ENCODE measurements around the gene NRL.
"Not testable (repeated sequence)": the region's sequence is repeated elsewhere in the genome, so short reads cannot be mapped to it uniquely, and the experiment has no call there.

Gene NRL

GRCh38 chr14:24051789-24052655 is 62.7 kb downstream of the NRL start, which contains the start of gene CARMIL3:
Gene CARMIL3, plus strand, starts transcription at chr14:24052009. Its CDS starts 145 bp downstream, at chr14:24052154.
- peak; percentile 95 for DNase-seq (ENCODE audit: low spot score)

DNA sequence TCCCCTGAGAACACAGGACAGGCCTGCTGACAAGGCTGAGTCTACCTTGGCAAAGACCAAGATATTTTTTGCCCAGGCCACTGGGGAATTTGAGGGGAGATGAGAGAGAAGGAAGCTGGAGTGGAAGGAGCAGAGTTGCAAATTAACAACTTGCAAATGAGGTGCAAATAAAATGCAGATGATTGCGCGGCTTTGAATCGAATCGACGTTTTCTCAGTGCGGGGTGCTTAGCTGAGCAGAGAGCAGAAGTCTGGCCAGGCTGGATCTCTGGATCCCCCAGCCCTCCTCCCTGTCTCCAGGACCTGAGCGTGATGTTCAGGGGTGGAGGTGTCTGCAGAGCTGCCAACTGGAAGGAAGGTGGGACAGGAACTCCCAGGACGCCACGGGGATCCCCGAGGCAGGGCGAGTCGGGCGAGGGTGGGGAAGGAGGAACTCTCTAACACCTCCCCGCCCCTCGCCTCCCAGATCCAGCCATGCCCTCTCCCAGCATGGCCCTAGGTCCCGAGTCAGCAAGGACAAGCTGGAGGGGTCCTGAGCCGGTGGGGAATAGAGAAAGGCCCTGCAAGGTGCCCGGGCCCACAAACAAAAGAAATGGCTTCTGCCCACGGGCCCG is 63.5 kb downstream of the NRL start:
- peak; percentile 33 for DNase-seq (ENCODE audit: low spot score)

GRCh38 chr14:24050753-24051152 is 64.0 kb downstream of the NRL start:
- not testable (repeated sequence) for DNase-seq (ENCODE audit: low spot score)

DNA sequence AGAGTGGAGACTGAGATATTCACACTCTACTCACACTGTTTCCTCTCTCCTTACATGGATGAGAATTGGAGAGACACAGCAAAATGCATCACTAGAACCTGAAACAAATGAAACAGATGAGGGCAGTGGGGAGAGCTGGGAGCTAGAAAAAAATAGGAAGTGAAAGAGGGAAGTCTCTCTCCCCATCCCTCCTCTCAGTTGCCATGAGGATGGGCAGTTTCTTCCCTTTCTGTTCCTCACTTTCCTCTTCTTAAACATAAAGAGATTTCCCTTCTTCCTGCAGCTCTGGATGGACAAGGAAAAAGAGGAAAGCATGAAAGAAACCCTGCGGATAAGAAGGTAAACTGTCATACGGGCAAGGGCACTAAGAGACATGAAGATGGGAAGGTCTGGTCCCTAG is 65.7 kb downstream of the NRL start:
- not testable (repeated sequence) for DNase-seq (ENCODE audit: low spot score)

- DNase-seq (ENCODE audit: low spot score) = peak; percentile 2
Measured at GRCh38 chr14:24042746-24043145, 72.0 kb downstream of the NRL start.

GRCh38 chr14:24040692-24041091 is 74.1 kb downstream of the NRL start:
- DNase-seq (ENCODE audit: low spot score) = no peak

- no peak for DNase-seq (ENCODE audit: low spot score)
Measured at GRCh38 chr14:24038686-24039085, 76.1 kb downstream of the NRL start.

GRCh38 chr14:24037658-24038037 is 77.1 kb downstream of the NRL start:
- DNase-seq (ENCODE audit: low spot score) = no peak

- not testable (repeated sequence) for DNase-seq (ENCODE audit: low spot score)
Measured at GRCh38 chr14:24036963-24037657, 77.6 kb downstream of the NRL start.

DNA sequence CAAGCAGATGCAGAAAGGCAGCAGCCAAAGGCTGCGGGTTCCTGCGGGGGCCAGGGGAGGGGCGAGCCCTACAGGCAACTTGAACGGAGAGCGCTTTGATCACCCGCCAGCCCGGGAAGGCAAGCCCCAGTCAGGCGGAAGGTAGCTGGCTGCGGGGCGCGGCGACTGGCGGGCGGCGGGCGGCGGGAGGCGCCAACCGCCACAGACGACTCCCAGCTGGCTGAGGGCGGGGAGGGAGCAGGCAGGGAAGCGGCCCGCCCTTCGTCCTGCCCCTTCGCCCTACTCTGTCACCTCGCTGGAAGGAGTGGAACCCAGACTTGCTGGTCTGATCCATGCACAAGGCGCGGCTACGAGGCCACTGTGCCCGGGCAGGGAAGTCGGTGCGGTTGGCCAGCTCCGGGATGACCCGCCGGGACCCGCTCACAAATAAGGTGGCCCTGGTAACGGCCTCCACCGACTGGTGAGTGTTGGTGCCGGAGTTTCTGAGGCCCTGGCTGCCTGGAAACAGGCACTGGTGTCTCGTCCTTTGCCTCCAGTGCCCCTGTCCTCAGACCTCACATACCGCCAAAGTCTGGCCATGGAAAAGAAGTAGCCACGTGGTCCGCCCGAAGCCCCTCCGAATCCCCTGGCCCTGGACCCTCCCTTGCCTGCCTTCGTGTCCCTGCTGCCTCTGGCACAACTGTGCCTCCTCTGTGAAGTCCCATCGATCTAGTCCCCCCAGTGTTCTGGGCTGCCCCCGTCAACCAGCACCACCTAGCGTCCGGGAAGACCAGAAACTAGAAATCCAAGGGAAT is 78.4 kb downstream of the NRL start:
- peak; percentile 77 for DNase-seq (ENCODE audit: low spot score)

- DNase-seq (ENCODE audit: low spot score) = not testable (repeated sequence)
Measured at GRCh38 chr14:24035769-24036168, 79.0 kb downstream of the NRL start.

DNA sequence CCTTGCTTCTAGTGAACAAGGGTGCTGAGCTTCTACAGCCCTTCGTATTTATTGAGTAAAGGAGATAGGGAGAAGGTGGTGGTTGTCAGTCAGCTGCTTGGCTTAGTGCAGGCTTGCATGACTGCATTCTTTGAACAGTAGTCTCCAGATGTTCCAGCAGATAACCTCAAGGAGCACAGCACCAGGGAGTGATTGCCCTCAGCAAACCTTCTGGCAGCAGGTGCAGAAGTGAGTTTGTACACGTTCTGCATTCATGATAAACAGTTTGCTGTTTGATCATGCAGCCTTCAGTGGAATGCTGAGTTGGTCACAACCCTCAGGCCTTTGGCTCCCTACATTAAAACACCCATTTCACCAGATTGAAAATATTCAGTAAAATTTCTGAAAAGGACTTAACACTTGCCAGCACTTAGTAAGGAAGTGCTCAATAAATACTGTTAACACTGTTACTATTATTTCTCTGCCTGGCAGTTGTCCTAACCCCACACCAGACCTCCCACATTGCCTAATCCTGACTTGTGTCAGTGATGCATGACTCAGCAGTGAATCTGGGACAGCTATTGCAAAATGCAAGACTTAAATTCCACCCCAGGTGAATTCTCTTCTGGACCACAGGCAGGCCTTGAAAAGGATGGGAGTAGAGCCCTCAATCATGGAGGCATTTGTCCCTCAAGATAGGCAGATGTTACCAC is 81.9 kb downstream of the NRL start:
- no peak for DNase-seq (ENCODE audit: low spot score)

DNA sequence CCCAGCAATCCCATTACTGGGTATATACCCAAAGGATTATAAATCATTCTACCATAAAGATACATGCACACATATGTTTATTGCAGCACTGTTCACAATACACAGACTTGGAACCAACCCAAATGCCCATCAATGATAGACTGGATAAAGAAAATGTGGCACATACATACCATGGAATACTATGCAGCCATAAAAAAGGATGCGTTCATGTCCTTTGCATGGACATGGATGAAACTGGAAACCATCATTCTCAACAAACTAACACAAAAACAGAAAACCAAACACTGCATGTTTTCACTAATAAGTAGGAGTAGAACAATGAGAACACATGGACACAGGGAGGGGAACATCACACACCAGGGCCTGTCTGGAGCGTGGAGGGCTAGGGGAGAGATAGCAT is 83.4 kb downstream of the NRL start:
- not testable (repeated sequence) for DNase-seq (ENCODE audit: low spot score)

DNA sequence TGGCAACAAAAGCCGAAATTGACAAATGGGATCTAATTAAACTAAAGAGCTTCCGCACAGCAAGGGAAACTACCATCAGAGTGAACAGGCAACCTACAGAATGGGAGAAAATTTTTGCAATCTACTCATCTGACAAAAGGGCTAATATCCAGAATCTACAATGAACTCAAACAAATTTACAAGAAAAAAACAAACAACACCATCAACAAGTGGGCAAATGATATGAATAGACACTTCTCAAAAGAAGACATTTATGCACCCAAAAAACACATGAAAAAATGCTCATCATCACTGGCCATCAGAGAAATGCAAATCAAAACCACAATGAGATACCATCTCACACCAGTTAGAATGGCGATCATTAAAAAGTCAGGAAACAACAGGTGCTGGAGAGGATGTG is 85.1 kb downstream of the NRL start:
- DNase-seq (ENCODE audit: low spot score) = not testable (repeated sequence)

All from iPS-NIHi11 (cell line).